Activated CD4-positive, alpha-beta memory T cell treated with anti-CD3 and anti-CD28 coated beads, Interleukin-2, amount 10 ng/mL, durations not matched to agents 7 days and 5 days (primary cell): Measurements from ENCODE around the gene CDS2. TPM values are rescaled to one million over a fixed set of nuclear protein-coding genes. Genes with fewer than 3 reads are reported as not detected.

Experiments used
- CTCF ChIA-PET: fragments of 350-600 bp; sonication (Branson Sonifier 250); formaldehyde crosslinking; loops from one replicate; lab custom pipeline; 2021; ENCODE audit warnings: antibody characterized with exemption, inconsistent platforms; lab: Charles Lee
- POLR2A ChIA-PET: fragments of 350-600 bp; sonication (Branson Sonifier 250); formaldehyde crosslinking; loops from one replicate; lab custom pipeline; 2021; ENCODE audit warnings: antibody characterized with exemption; lab: Charles Lee
- DNase-seq: peaks from one replicate; pipeline ENCODE4 v3.0.0-alpha.2; 2020
- H3K27ac Mint-ChIP-seq: one replicate; pipeline ENCODE4 v1.8.0; 2021; ENCODE audit warnings: mild to moderate bottlenecking, mixed read lengths
- H3K27me3 Mint-ChIP-seq: one replicate; pipeline ENCODE4 v1.8.0; 2021; ENCODE audit warnings: mixed read lengths
- H3K36me3 Mint-ChIP-seq: one replicate; pipeline ENCODE4 v1.8.0; 2021; ENCODE audit warnings: low read depth, mixed read lengths
- H3K4me1 Mint-ChIP-seq: one replicate; pipeline ENCODE4 v1.8.0; 2021; ENCODE audit warnings: mixed read lengths
- H3K4me3 Mint-ChIP-seq: one replicate; pipeline ENCODE4 v1.8.0; 2021; ENCODE audit warnings: mild to moderate bottlenecking, mixed read lengths
- H3K9me3 Mint-ChIP-seq: one replicate; pipeline ENCODE4 v1.8.0; 2021; ENCODE audit warnings: mixed read lengths
- total RNA-seq, 2 experiments: library from RNA; stranded (reverse); gene quantifications; one replicate each; pipeline ENCODE4 v1.2.3, GENCODE V29; 2021

CDS2 gene
- total RNA-seq, 2 experiments from 2014 or later, result 67.4 to 68.2 TPM

DNA sequence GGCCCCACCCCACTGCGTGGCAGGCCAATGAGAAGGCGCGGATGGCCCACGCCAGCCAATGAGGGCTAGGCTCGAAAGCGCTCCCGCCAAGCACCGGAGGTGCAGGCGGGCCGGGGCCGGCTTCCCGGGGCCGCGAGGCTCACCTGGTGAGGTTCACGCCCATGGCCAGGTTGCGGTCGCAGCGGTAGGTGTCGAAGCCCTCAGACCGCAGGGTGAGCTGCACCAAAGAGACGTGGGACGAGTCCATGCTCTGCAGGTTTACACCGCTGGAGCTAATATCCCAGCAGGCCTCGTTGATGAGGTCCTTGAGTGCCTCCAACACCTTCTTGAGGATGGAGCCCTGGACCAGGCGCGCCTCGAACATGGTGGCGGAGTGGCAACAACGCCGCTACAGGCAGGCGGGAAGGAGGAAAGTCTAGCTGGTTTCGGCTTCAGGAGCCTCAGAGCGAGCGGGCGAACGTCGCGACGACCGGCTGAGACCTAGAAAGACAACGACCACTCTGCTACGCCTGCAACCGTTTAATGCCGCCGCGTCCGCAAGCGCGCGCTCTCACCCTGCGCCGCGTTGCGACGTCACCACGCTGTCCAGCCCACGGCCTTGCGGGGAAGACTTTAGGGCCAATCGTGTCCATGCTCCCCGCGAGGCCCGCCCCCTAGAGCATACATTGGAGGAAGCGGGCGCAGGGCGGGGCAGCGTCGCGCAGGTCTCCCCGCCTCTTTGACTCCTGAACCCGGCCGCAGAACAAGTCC, 7.2 kb upstream of the CDS2 start, which contains the start of gene PCNA:
Gene PCNA, minus strand, starts transcription at position 524 of the 750 bp plus-strand sequence. Its CDS starts 160 bp downstream, at position 364.
- DNase-seq, result peak; percentile 98
- H3K27me3 Mint-ChIP-seq, result no peaks in the 10 kb centered on the region
- H3K36me3 Mint-ChIP-seq, result peaks cover 46% of the 10 kb centered on the region
- H3K9me3 Mint-ChIP-seq, result no peaks in the 10 kb centered on the region
- ChIA-PET POLR2A (interaction anchor here (0.6 to 3.9 kb wide), 23 partner anchors 8 to 832 kb away, joined by 3 to 36 read pairs (median 5); partner anchors contain the start of gene SLC23A2), CTCF (interaction anchor here (0.7 to 2.5 kb wide), 5 partner anchors 14 to 305 kb away, joined by 3 to 12 read pairs (median 4); no protein-coding TSS in a partner anchor)
- H3K27ac Mint-ChIP-seq, result peak within 1 kb of the TSS; percentile 90
- peak within 1 kb of the TSS; percentile 86 for H3K4me3 Mint-ChIP-seq
- H3K4me1 Mint-ChIP-seq, result peaks cover 69% of the 10 kb centered on the region

DNA sequence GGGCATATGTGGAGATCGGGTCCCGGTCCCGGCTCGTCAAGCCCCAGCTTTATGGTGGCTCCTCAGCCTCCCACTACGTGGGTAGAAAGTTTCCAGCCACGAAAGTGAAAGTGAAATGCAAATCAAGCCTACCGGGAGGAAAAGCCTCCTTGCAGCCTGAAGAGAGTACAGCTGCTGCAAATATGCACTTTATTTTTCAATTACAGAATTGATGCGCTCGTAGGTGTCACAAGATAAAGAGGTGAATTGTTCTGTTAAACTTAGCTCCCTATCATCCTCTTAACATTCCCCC, 6.7 kb upstream of the CDS2 start:
- H3K27ac Mint-ChIP-seq, result peak overlapping the region; percentile 90
- peaks cover 69% of the 10 kb centered on the region for H3K4me1 Mint-ChIP-seq
- H3K27me3 Mint-ChIP-seq, result no peaks in the 10 kb centered on the region
- ChIA-PET POLR2A (interaction anchor here (0.6 to 3.9 kb wide), 19 partner anchors 9 to 831 kb away, joined by 3 to 36 read pairs (median 7); partner anchors contain the start of gene SLC23A2), CTCF (interaction anchor here (0.7 to 2.5 kb wide), 5 partner anchors 14 to 306 kb away, joined by 3 to 12 read pairs (median 4); no protein-coding TSS in a partner anchor)
- H3K36me3 Mint-ChIP-seq, result peaks cover 41% of the 10 kb centered on the region
- peak overlapping the region; percentile 86 for H3K4me3 Mint-ChIP-seq
- no peak for DNase-seq
- H3K9me3 Mint-ChIP-seq, result no peaks in the 10 kb centered on the region

DNA sequence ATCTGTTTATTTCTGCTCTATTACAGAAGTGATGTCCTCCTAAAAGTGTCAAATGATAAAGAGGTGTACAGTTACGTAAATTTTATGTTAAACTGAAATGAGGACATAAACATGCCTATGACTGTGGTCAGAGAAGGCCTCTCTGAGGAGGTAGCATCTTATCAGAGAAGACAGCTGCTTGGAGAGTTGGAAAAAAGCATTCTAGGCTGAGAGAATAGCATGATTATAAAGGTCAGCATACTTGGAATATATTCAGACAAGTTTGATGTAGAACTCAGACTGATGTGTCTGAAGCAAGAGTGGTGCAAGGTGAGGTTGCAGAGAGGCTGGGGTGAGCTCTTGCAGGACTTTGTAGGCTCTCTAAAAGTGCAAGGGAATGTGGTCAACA, 3.9 kb upstream of the CDS2 start:
- Mint-ChIP-seq H3K4me3 (no peak overlapping the region), H3K9me3 (no peaks in the 10 kb centered on the region), H3K4me1 (peaks cover 59% of the 10 kb centered on the region), H3K27ac (no peak overlapping the region), H3K36me3 (peaks cover 19% of the 10 kb centered on the region), H3K27me3 (no peaks in the 10 kb centered on the region)
- CTCF ChIA-PET, result interaction anchor here (0.9 kb wide), 1 partner anchor 69 kb away, joined by 3 read pairs; no protein-coding TSS in a partner anchor
- POLR2A ChIA-PET, result interaction anchor here (0.6 kb wide), 1 partner anchor 135 kb away, joined by 3 read pairs; no protein-coding TSS in a partner anchor
- no peak for DNase-seq

DNA sequence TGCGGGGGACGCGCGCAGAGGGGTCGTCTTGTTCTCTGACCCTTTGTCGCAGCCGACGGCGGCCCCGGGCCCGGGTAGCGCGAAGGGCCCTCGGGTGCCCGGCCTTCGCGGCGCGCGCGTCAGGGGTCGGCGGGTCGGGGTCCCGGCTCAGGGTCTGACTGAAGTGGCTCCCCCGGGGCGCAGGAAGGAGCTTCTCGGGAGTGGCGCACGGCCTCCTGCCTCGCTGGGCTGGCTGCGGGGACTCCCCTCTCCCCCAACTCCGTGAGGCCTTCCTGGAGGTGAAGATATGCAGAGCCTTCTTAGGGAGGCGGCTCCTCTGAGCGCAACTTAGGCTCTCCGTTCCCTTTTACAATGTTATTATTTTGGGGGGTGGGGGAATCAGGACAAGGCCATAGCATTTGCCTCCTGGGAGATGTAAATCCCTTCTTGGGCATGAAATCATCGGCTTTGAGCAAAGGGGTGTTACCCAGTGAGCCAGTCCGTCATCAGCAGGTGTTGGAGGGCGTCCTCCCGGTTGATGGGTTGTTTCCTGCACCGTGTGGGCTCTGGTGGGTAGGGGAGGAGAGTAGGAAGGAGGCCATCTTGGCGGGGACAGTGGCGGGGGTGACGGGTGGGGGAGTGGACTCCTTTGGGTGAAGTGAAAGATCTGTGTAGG, 523 bp downstream of the CDS2 start:
- Mint-ChIP-seq H3K4me3 (peak overlapping the region; percentile 97), H3K36me3 (peaks cover 23% of the 10 kb centered on the region), H3K27ac (peak overlapping the region; percentile 92), H3K27me3 (no peaks in the 10 kb centered on the region), H3K4me1 (peaks cover 51% of the 10 kb centered on the region), H3K9me3 (no peaks in the 10 kb centered on the region)
- peak; percentile 81 for DNase-seq
- POLR2A ChIA-PET, result interaction anchor here (0.9 to 5.0 kb wide), 13 partner anchors 30 to 316 kb away, joined by 3 to 53 read pairs (median 4); no protein-coding TSS in a partner anchor
- CTCF ChIA-PET, result interaction anchor here (0.7 to 5.2 kb wide), 24 partner anchors 8 to 392 kb away, joined by 3 to 141 read pairs (median 6); no protein-coding TSS in a partner anchor

DNA sequence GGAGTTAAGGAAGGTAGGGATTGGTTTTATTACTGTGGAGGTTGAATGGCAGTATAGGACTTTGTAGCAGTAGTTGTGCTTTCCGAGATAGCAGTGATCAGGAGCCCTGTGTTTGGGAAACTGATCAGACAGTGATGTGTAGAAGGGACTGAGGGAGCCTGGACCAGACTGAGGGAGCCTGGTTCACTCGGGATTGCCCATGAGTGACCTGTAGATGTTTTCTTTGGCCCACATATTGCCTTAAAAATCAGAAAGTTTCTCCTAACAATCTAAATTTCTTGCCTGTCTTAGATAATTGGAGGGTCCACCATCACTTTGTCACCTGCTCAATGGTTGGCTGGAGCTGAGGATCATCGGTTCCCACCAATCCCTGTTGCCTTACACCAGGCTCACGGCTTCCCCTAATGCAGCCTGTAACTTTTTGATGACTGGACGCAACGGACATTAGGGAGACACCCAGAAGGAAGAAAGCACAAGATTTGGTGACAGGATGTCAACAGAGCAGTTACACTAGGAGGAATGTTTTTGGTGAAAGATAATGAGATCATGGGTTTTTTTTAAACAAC, 1.1 kb downstream of the CDS2 start:
- Mint-ChIP-seq H3K4me3 (peak overlapping the region; percentile 97), H3K36me3 (peaks cover 23% of the 10 kb centered on the region), H3K9me3 (no peaks in the 10 kb centered on the region), H3K27ac (peak overlapping the region; percentile 92), H3K27me3 (no peaks in the 10 kb centered on the region), H3K4me1 (peaks cover 45% of the 10 kb centered on the region)
- ChIA-PET POLR2A (interaction anchor here (1.2 to 5.0 kb wide), 6 partner anchors 46 to 316 kb away, joined by 3 to 53 read pairs (median 8); no protein-coding TSS in a partner anchor), CTCF (interaction anchor here (1.5 to 5.2 kb wide), 6 partner anchors 17 to 95 kb away, joined by 4 to 141 read pairs (median 14); no protein-coding TSS in a partner anchor)
- no peak for DNase-seq

DNA sequence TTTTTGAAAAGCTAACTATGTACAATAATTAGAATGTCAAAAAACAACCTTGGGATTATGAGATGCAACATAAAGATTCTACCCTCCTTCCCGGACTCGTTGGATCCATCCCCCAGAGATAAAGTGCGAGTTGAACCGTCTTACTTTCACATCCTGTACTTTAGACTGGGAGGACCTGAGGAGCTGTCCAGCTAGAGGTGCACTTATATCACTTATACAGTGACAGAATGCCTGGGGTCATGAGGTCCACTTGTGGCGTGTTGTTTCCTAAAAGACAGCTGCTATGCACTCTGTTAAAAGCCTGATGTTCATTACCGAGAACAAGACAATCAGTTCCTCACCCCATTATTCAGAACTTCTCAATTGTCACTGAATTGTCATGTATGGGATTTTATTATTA, 2.1 kb downstream of the CDS2 start:
- H3K4me1 Mint-ChIP-seq, result peaks cover 46% of the 10 kb centered on the region
- H3K4me3 Mint-ChIP-seq, result peak overlapping the region; percentile 97
- H3K9me3 Mint-ChIP-seq, result no peaks in the 10 kb centered on the region
- DNase-seq, result no peak
- H3K27ac Mint-ChIP-seq, result peak overlapping the region; percentile 92
- H3K36me3 Mint-ChIP-seq, result peaks cover 23% of the 10 kb centered on the region
- H3K27me3 Mint-ChIP-seq, result no peaks in the 10 kb centered on the region
- ChIA-PET POLR2A (interaction anchor here (1.2 to 5.0 kb wide), 2 partner anchors 63 to 130 kb away, joined by 3 to 53 read pairs; no protein-coding TSS in a partner anchor), CTCF (interaction anchor here (0.8 to 5.2 kb wide), 5 partner anchors 11 to 94 kb away, joined by 3 to 141 read pairs (median 3); no protein-coding TSS in a partner anchor)

DNA sequence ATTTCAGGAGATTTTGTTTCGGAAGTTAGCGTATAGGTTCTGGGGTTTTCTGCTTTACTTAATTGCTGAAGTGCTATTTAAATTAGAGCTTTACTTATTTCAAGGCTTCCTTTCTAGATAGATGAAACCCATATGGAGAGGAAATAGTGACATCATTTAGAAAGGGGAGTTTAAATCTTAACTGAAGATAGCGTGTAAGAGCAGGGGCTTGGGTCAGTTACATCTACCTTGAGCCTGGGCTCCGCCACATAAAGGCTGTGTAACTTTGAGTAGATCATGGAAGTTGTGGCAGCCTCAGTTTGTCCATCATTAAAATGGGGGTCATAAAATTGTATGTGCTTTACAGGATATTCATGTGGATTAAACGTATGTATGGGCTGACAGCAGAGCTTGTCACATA, 4.7 kb downstream of the CDS2 start:
- H3K9me3 Mint-ChIP-seq, result no peaks in the 10 kb centered on the region
- DNase-seq, result no peak
- CTCF ChIA-PET, result interaction anchor here (1.5 to 3.1 kb wide), 2 partner anchors 60 to 91 kb away, joined by 6 to 12 read pairs; no protein-coding TSS in a partner anchor
- peaks cover 31% of the 10 kb centered on the region for H3K4me1 Mint-ChIP-seq
- peak overlapping the region; percentile 22 for H3K27ac Mint-ChIP-seq
- H3K36me3 Mint-ChIP-seq, result peaks cover 34% of the 10 kb centered on the region
- H3K27me3 Mint-ChIP-seq, result no peaks in the 10 kb centered on the region
- POLR2A ChIA-PET, result interaction anchor here (1.4 to 2.0 kb wide), 2 partner anchors 12 to 15 kb away, joined by 4 to 9 read pairs; partner anchors contain the start of gene PCNA
- no peak overlapping the region for H3K4me3 Mint-ChIP-seq

DNA sequence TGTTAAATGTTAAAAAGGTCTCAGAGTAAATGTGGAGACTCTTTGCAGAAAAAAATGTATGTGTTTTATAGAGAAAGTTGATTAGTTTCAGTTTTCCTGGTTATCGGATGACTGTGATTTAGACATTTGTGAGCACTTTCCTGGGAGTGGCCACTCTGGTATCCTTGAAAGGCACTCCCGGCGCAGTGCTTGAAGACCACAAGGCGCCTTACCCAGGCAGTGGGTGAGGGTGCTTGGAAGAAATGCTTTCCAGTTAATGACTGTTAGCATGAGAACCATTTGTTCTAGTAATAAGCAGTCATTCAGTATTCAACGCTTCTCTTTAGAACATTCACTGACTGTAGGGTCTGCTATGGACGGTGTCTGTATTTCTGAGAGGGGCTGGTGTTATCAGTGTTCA, 7.2 kb downstream of the CDS2 start:
- POLR2A ChIA-PET, result interaction anchor here (1.2 kb wide), 1 partner anchor 14 kb away, joined by 4 read pairs; the partner anchor contains the start of gene PCNA
- H3K27ac Mint-ChIP-seq, result no peak overlapping the region
- H3K4me3 Mint-ChIP-seq, result no peak overlapping the region
- peaks cover 25% of the 10 kb centered on the region for H3K36me3 Mint-ChIP-seq
- H3K9me3 Mint-ChIP-seq, result no peaks in the 10 kb centered on the region
- H3K27me3 Mint-ChIP-seq, result no peaks in the 10 kb centered on the region
- no peak for DNase-seq
- H3K4me1 Mint-ChIP-seq, result peaks cover 18% of the 10 kb centered on the region
- CTCF ChIA-PET, result interaction anchor here (1.6 to 3.1 kb wide), 4 partner anchors 7 to 77 kb away, joined by 4 to 12 read pairs (median 6); partner anchors contain the start of genes CDS2 and PCNA

DNA sequence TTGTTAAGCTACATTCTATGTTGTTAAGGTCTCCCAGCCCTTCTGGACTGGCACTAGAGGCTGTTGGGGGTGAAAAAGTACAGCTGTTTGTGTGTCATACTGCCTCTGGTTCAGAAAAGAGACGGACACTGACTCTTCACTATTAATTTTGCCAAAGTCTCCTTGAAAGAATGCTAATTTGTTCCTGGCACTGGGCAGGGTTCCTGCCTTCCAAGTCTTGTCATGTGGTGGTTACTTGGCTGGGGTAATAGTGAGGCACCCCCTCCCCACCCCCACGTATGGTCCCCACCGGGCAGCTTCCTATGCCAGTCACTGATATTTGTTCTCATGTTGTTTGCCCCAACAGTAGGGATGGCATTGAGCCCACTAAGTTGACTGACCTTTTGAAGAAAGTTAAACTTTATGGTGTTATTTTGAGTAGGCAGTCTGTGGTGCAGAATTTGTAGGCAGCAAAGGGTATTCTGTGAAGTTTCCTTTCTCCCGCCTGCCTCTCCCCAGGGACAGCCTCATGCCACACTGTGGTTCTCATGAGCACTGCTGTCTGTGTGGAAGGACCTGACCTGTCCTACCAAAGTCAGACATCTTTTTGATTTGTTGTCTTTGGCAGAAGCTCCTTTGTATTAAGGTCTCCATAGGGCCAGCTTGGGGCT, 8.7 kb downstream of the CDS2 start:
- peak overlapping the region; percentile 18 for H3K27ac Mint-ChIP-seq
- no peaks in the 10 kb centered on the region for H3K27me3 Mint-ChIP-seq
- POLR2A ChIA-PET, result interaction anchor here (2.6 kb wide), 1 partner anchor 16 kb away, joined by 7 read pairs; the partner anchor contains the start of gene PCNA
- CTCF ChIA-PET, result interaction anchor here (2.1 kb wide), 1 partner anchor 9 kb away, joined by 6 read pairs; the partner anchor contains the start of gene CDS2
- H3K4me3 Mint-ChIP-seq, result no peak overlapping the region
- H3K36me3 Mint-ChIP-seq, result peaks cover 26% of the 10 kb centered on the region
- no peak for DNase-seq
- no peaks in the 10 kb centered on the region for H3K9me3 Mint-ChIP-seq
- H3K4me1 Mint-ChIP-seq, result peaks cover 21% of the 10 kb centered on the region

DNA sequence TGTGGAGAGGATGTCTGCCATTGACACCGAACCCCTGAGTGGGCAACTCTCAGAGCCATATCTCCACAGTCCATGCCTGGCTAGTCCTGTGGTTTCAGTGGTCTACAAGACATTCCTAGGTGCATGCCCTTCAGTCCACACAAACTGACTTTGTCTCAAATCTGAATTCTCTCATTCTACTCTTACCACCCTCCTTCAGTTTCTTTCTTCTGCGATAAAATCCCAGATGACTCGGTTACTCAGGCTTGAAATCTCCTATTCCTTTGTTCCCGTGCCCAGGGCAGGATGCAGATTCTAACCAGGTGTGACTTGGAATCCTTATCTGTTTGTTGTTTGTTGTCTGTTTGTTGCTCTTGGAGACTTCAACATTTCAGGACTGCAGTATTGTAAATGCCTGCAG, 9.3 kb downstream of the CDS2 start:
- Mint-ChIP-seq H3K36me3 (peaks cover 26% of the 10 kb centered on the region), H3K9me3 (no peaks in the 10 kb centered on the region), H3K4me3 (no peak overlapping the region), H3K27me3 (no peaks in the 10 kb centered on the region), H3K27ac (peak overlapping the region; percentile 28), H3K4me1 (peaks cover 19% of the 10 kb centered on the region)
- no peak for DNase-seq
- ChIA-PET CTCF (interaction anchor here (2.1 kb wide), 1 partner anchor 10 kb away, joined by 6 read pairs; the partner anchor contains the start of gene CDS2), POLR2A (interaction anchor here (2.6 kb wide), 1 partner anchor 17 kb away, joined by 7 read pairs; the partner anchor contains the start of gene PCNA)

DNA sequence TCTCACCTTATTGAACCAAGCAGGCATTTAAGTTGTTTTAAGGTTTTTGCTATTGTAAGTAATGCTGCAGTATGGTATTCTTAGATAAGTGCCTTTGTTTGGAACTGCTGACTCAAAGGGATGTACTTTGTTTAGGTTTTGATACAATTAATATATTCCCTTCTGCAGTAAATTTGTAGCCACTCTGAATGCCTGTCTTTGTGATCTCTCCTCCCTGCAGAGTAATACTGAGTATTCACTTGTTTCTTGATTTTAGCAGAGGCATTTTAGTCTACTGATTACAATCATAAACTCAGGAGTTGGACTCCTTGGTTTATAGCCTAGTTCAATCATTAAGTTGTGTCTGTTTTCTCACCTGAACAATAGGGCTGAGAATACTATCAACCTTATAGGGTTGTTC, 13.4 kb downstream of the CDS2 start:
- no peaks in the 10 kb centered on the region for H3K27me3 Mint-ChIP-seq
- H3K4me3 Mint-ChIP-seq, result no peak overlapping the region
- no peak for DNase-seq
- H3K4me1 Mint-ChIP-seq, result peaks cover 12% of the 10 kb centered on the region
- ChIA-PET CTCF (interaction anchor here (1.0 to 2.1 kb wide), 2 partner anchors 11 to 14 kb away, joined by 3 to 10 read pairs; partner anchors contain the start of gene CDS2), POLR2A (no interaction called here)
- peaks cover 15% of the 10 kb centered on the region for H3K36me3 Mint-ChIP-seq
- H3K27ac Mint-ChIP-seq, result no peak overlapping the region
- no peaks in the 10 kb centered on the region for H3K9me3 Mint-ChIP-seq
